Left lung (tissue), 10 donors: ENCODE measurements around the gene PPP1R3C. TPM values are rescaled to one million over a fixed set of nuclear protein-coding genes. Genes with fewer than 3 reads are reported as not detected.

Experiments
- ATAC-seq: fragments of 200-7000 bp; cut with Tn5 transposase; one replicate; pipeline ENCODE4 v1.9.1; 2020; ENCODE audit warnings: moderate library complexity
- DNase-seq, 4 donors: peaks; one replicate each; pipeline ENCODE4 v3.0.0-alpha.2; 2013 to 2020
- H3K27ac ChIP-seq, 2 donors: fragments of 200-600 bp; sonication (generic) in 1 of 2; one replicate each; pipeline versions ENCODE4 v1.5.0 to v1.8.0; 2020 to 2021
- H3K27me3 ChIP-seq, 2 donors: fragments of 200-600 bp; sonication (generic) in 1 of 2; one replicate each; pipeline versions ENCODE4 v1.5.0 to v1.8.0; 2020 to 2021
- H3K36me3 ChIP-seq, 2 donors: fragments of 200-600 bp; sonication (generic) in 1 of 2; one replicate each; pipeline versions ENCODE4 v1.5.0 to v1.8.0; 2020 to 2021
- H3K4me1 ChIP-seq, 2 donors: fragments of 200-600 bp; one replicate each; pipeline ENCODE4 v1.8.0; 2021
- H3K4me3 ChIP-seq, 2 donors: fragments of 200-600 bp; sonication (generic) in 1 of 2; one replicate each; pipeline versions ENCODE4 v1.5.0 to v1.8.0; 2020 to 2021; ENCODE audit warnings: mild to moderate bottlenecking in 1 of 2
- H3K9me3 ChIP-seq, 2 donors: fragments of 200-600 bp; sonication (generic) in 1 of 2; one replicate each; pipeline versions ENCODE4 v1.5.0 to v1.8.0; 2020 to 2021
- intact Hi-C, 2 donors: fragments of 100-400 bp; cut with DNase I; formaldehyde crosslinking; loops; one replicate each; pipeline versions ENCODE4 v1.11.2 to v1.14.2; 2022
- polyA plus RNA-seq, 6 donors: library from polyadenylated mRNA; unstranded; fragments of 120-200 nt; gene quantifications; one replicate each; pipeline ENCODE4 v1.2.1, GENCODE V29; 2013; ENCODE audit not compliant: insufficient read length in 6 of 6
- total RNA-seq, 2 donors: library from RNA; stranded (reverse); fragmentation: NEBNext Ultra II Directional; extraction: Animal tissue kit (Norgen Biotek cat#: 25700); gene quantifications; one replicate each; pipeline ENCODE4 v1.2.1, GENCODE V29; 2021
- TF ChIP-seq, protein P1 (sequence below), 2 donors: fragments of 200-600 bp; sonication (generic) in 1 of 2; IDR thresholded peaks; one replicate each; pipeline versions ENCODE4 v1.5.0 to v1.8.0; 2021; ENCODE audit warnings: antibody characterized with exemption in 2 of 2
- donor health status: DM: no; HTN: yes; CAD: no.
- donor health status: DM: no; HTN: no; CAD: no.

Gene PPP1R3C
- total and polyA plus RNA-seq, 8 donors: 16.8 to 237 (median 200) TPM

DNA sequence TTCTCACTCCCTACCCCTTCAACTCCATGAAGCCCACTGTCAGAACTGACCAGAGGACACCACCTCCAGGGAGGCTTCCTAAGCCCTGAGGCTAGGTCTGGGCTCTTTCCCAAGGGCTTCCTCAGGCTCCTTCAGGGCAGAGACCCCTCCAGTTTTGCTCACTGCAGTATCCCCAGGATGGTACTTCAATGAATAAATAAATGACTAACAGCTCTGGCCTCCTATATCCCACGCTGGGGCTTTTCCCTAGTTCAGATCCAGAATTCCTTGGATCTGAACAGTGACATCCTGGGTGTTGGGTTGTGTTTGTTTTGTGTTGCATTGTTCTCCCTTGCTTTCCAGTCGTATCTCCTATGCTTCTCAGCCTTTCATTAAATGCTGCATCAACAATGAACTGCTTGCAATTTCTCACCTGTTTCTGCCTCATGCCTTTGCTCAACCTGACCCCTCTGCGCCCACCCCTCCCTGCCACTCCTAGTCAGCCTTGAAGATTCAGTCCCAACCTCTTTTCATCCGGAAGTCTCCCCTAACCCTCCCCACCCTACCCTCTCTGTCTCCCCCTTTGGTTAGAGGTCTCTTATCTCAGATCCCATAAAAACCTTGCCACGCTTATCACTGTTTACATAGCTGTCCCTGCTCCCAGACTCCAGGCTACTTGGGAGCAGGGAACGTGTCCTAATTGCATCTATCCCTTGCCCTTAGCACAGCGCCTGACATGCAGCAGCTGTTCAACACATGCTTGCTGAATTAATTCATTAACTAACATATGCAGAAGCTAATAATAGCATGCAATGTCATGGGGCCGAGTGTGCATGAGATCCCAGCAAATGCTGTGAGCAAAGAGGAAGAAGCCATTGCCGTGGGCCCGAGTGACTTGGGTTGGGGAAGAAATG lies 41.7 kb downstream of the PPP1R3C start:
- ATAC-seq (peak; percentile 55), DNase-seq (peak in 3 of 4 donors; percentile 46 to 94 (median 93))
- Histone ChIP-seq H3K27ac (peak overlapping the region; percentile 16 to 80), H3K9me3 (no peaks in the 10 kb centered on the region), H3K4me3 (no peak overlapping the region), H3K27me3 (no peaks in the 10 kb centered on the region), H3K36me3 (no peaks in the 10 kb centered on the region), H3K4me1 (peaks cover 11 to 23% of the 10 kb centered on the region in 2 donors)
- intact Hi-C loops: no loop called here
- TF ChIP-seq, protein P1, sequence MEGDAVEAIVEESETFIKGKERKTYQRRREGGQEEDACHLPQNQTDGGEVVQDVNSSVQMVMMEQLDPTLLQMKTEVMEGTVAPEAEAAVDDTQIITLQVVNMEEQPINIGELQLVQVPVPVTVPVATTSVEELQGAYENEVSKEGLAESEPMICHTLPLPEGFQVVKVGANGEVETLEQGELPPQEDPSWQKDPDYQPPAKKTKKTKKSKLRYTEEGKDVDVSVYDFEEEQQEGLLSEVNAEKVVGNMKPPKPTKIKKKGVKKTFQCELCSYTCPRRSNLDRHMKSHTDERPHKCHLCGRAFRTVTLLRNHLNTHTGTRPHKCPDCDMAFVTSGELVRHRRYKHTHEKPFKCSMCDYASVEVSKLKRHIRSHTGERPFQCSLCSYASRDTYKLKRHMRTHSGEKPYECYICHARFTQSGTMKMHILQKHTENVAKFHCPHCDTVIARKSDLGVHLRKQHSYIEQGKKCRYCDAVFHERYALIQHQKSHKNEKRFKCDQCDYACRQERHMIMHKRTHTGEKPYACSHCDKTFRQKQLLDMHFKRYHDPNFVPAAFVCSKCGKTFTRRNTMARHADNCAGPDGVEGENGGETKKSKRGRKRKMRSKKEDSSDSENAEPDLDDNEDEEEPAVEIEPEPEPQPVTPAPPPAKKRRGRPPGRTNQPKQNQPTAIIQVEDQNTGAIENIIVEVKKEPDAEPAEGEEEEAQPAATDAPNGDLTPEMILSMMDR (IDR thresholded peaks at IDR 0.05): no peak

DNA sequence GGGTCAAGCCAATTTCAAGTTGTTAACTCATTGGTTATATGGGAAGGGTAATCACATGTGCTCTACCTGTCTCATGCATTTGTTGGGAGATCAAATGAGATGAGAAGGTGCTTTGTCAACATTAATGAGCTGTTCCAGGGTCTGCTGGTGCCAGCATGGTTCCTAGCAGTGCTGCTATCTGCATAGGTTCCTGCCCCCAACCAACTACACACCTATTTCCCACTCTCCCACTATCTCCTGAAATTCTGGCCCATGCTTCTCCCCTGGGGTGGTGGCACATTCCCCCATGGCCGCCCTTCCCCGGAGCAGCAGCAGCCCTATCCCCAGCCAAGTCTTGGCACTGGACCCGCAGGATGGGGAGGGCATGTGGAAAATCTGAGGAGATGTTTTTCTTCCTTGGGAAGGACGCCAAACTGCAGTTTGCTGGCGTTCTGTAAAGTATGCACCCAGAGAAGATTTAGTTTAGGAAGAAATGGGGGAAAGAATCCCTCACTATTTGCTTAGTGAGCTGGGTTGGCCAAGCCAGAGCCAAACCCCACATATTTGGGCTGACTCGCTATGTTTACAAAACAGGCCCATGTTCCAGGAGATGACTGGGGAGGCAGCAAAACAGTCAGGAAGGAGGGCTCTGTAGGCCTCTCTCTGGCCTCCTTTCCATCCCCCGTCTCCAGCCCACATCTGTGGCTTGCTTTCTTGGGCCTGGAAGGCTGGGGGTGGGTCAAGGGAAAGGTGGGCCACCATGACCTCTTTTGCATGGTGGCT lies 42.5 kb downstream of the PPP1R3C start:
- Histone ChIP-seq H3K36me3 (no peaks in the 10 kb centered on the region), H3K4me3 (no peak overlapping the region), H3K27me3 (no peaks in the 10 kb centered on the region), H3K4me1 (peaks cover 11 to 23% of the 10 kb centered on the region in 2 donors), H3K9me3 (no peaks in the 10 kb centered on the region), H3K27ac (peak overlapping the region in 1 of 2 donors; percentile 80)
- peak in 3 of 4 donors; percentile 47 to 88 (median 83) for DNase-seq
- intact Hi-C loops: no loop called here
- peak; percentile 63 for ATAC-seq
- TF ChIP-seq, protein P1 (IDR thresholded peaks at IDR 0.05): no peak

DNA sequence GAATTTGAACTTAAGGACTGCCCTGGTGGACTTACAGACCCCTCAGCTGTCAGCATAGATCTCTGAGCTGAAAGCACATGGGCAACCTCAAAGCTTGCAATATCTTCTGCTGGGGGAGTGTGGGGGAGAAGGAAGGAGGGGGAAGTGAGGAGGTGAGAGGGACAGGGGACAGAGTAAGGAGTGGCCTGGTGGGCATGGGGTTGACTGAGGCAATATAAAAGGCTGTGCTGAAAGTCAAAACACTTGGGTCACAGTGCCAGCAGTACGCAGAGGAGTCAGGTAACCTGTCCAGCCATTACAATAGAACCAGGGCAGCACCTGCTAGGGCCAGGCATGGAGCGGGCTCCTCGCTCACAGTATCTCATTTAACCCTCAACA lies 43.2 kb downstream of the PPP1R3C start:
- Histone ChIP-seq H3K4me1 (peaks cover 11 to 23% of the 10 kb centered on the region in 2 donors), H3K9me3 (no peaks in the 10 kb centered on the region), H3K4me3 (no peak overlapping the region), H3K27me3 (no peaks in the 10 kb centered on the region), H3K36me3 (no peaks in the 10 kb centered on the region), H3K27ac (peak overlapping the region in 1 of 2 donors; percentile 80)
- DNase-seq (no peak), ATAC-seq (no peak)
- intact Hi-C loops: no loop called here
- TF ChIP-seq, protein P1 (IDR thresholded peaks at IDR 0.05): no peak

GRCh38 chr10:91589015-91589657 lies 43.7 kb downstream of the PPP1R3C start:
- Histone ChIP-seq H3K9me3 (no peaks in the 10 kb centered on the region), H3K27me3 (no peaks in the 10 kb centered on the region), H3K36me3 (no peaks in the 10 kb centered on the region), H3K4me3 (no peak overlapping the region), H3K27ac (peak overlapping the region in 1 of 2 donors; percentile 80), H3K4me1 (peaks cover 11 to 23% of the 10 kb centered on the region in 2 donors)
- intact Hi-C loops: no loop called here
- TF ChIP-seq, protein P1 (IDR thresholded peaks at IDR 0.05): no peak
- peak; percentile 41 for ATAC-seq
- DNase-seq: peak in 2 of 4 donors; percentile 82 to 87
